MM.1S (cell line): ENCODE results near the gene MCRIP1.

Source experiments
- DNase-seq: peaks from one replicate; pipeline ENCODE4 v3.0.0-alpha.2; 2015
- H2AFZ ChIP-seq: fragments of 300-600 bp; sonication (generic); 2 replicates; pipeline ENCODE4 v1.6.0; 2016; ENCODE audit warnings: antibody characterized with exemption, low read length
- H3F3A ChIP-seq: fragments of 300-600 bp; sonication (generic); 2 replicates; pipeline ENCODE4 v1.6.1; 2016; ENCODE audit warnings: mild to moderate bottlenecking, antibody characterized with exemption, low read length, moderate library complexity, mixed read lengths; ENCODE audit not compliant: insufficient read depth
- H3K27ac ChIP-seq: fragments of 300-600 bp; sonication (generic); 2 replicates; pipeline ENCODE4 v1.5.1; 2016; ENCODE audit warnings: mild to moderate bottlenecking, low read length
- H3K27me3 ChIP-seq: fragments of 300-600 bp; sonication (generic); replicated peaks from 2 replicates; pipeline ENCODE4 v1.6.0; 2016; ENCODE audit warnings: low read length; ENCODE audit not compliant: insufficient read depth
- H3K36me3 ChIP-seq: fragments of 300-600 bp; sonication (generic); replicated peaks from 2 replicates; pipeline ENCODE4 v1.6.1; 2016; ENCODE audit warnings: mild to moderate bottlenecking, low read length, mixed read lengths; ENCODE audit not compliant: insufficient read depth
- H3K4me1 ChIP-seq: fragments of 300-600 bp; sonication (generic); 2 replicates; pipeline ENCODE4 v1.6.1; 2016; ENCODE audit warnings: low read length, mixed read lengths
- H3K4me2 ChIP-seq: fragments of 300-600 bp; sonication (generic); 2 replicates; pipeline ENCODE4 v1.6.0; 2016; ENCODE audit warnings: low read depth, low read length
- H3K4me3 ChIP-seq: fragments of 300-600 bp; sonication (generic); 2 replicates; pipeline ENCODE4 v1.5.1; 2016; ENCODE audit warnings: low read length, mixed read lengths
- H3K79me2 ChIP-seq: fragments of 300-600 bp; sonication (generic); 2 replicates; pipeline ENCODE4 v1.6.1; 2016; ENCODE audit warnings: mixed run types, low read length, mixed read lengths
- H3K9ac ChIP-seq: fragments of 300-600 bp; sonication (generic); 2 replicates; pipeline ENCODE4 v1.6.1; 2016; ENCODE audit warnings: low read length, mixed read lengths
- H3K9me2 ChIP-seq: fragments of 300-600 bp; sonication (generic); replicated peaks from 2 replicates; pipeline ENCODE4 v1.6.1; 2016; ENCODE audit warnings: mild to moderate bottlenecking, low read length, mixed read lengths; ENCODE audit not compliant: insufficient read depth
- H3K9me3 ChIP-seq: fragments of 300-600 bp; sonication (generic); replicated peaks from 2 replicates; pipeline ENCODE4 v1.6.1; 2016; ENCODE audit warnings: mild to moderate bottlenecking, low read length, mixed read lengths; ENCODE audit not compliant: insufficient read depth
- H4K20me1 ChIP-seq: fragments of 300-600 bp; sonication (generic); 2 replicates; pipeline ENCODE4 v1.6.1; 2016; ENCODE audit warnings: mild to moderate bottlenecking, low read length, moderate library complexity, mixed read lengths; ENCODE audit not compliant: insufficient read depth
- CTCF ChIP-seq: fragments of 300-600 bp; sonication (generic); IDR thresholded peaks from 2 replicates; pipeline ENCODE4 v1.5.1; 2016; ENCODE audit warnings: antibody characterized with exemption, low read length, mixed read lengths
- EZH2 ChIP-seq: fragments of 300-600 bp; sonication (generic); optimal IDR thresholded peaks from 2 replicates; pipeline ENCODE3; 2017; ENCODE audit warnings: low read depth, mild to moderate bottlenecking, antibody characterized with exemption, low read length, mixed read lengths
- EZH2phosphoT487 ChIP-seq: fragments of 300-600 bp; sonication (generic); IDR thresholded peaks from 2 replicates; pipeline ENCODE4 v1.6.1; 2018; ENCODE audit warnings: antibody characterized with exemption, low read length

The MCRIP1 gene

GRCh38 chr17:81794074-81794476 is 39.0 kb downstream of the MCRIP1 start:
- no peaks in the 10 kb centered on the region for H3K9me3 ChIP-seq
- no peak overlapping the region for H2AFZ ChIP-seq
- no peak for TF ChIP-seq CTCF
- TF ChIP-seq EZH2, result no peak
- TF ChIP-seq EZH2phosphoT487, result no peak
- H3K79me2 ChIP-seq, result no peaks in the 10 kb centered on the region
- no peaks in the 10 kb centered on the region for H3K4me1 ChIP-seq
- H3K9ac ChIP-seq, result no peak overlapping the region
- H3K9me2 ChIP-seq, result no peaks in the 10 kb centered on the region
- no peak overlapping the region for H3K4me3 ChIP-seq
- H3K4me2 ChIP-seq, result no peak overlapping the region
- H3K36me3 ChIP-seq, result no peaks in the 10 kb centered on the region
- H3K27me3 ChIP-seq, result peaks cover 19% of the 10 kb centered on the region
- no peaks in the 10 kb centered on the region for H4K20me1 ChIP-seq
- H3F3A ChIP-seq, result no peaks in the 10 kb centered on the region
- no peak overlapping the region for H3K27ac ChIP-seq
- DNase-seq, result no peak

GRCh38 chr17:81792675-81793615 is 40.1 kb downstream of the MCRIP1 start:
- Histone ChIP-seq H3K4me3 (no peak overlapping the region), H2AFZ (no peak overlapping the region), H3K36me3 (no peaks in the 10 kb centered on the region), H3K4me1 (no peaks in the 10 kb centered on the region), H3K27ac (no peak overlapping the region), H3K27me3 (peaks cover 19% of the 10 kb centered on the region), H4K20me1 (no peaks in the 10 kb centered on the region), H3K4me2 (no peak overlapping the region), H3F3A (no peaks in the 10 kb centered on the region), H3K9me3 (no peaks in the 10 kb centered on the region), H3K79me2 (no peaks in the 10 kb centered on the region), H3K9me2 (no peaks in the 10 kb centered on the region), H3K9ac (no peak overlapping the region)
- no peak for DNase-seq
- TF ChIP-seq EZH2phosphoT487 (no peak), CTCF (no peak), EZH2 (no peak)
